Fibroblast of skin of back (primary cell): Measurements from ENCODE around the gene KCNIP4.

Source experiments
- DNase-seq: peaks from one replicate; pipeline ENCODE4 v3.0.0-alpha.2; 2013

The KCNIP4 gene

DNA sequence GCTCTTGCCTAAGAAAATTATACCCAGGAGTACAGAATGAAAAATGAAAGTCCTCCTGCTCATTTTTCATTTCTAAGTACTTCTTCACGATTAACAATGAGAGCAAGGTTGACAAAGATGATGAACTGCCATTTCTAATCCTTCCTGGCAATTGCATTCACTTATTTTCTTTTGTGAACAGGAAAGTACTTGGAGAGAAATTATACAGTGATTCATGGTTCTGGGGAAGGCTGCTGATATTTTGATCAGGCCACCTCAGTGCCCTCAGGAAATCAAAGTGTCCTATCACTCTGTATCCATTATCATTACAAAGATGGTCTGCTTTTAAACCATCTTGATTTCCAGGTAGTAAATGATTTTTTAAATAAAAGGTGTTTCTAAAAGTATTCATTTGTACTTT, 780.9 kb downstream of the KCNIP4 start:
- DNase-seq, result no peak

GRCh38 chr4:21155367-21155766, 793.2 kb downstream of the KCNIP4 start:
- DNase-seq, result no peak

DNA sequence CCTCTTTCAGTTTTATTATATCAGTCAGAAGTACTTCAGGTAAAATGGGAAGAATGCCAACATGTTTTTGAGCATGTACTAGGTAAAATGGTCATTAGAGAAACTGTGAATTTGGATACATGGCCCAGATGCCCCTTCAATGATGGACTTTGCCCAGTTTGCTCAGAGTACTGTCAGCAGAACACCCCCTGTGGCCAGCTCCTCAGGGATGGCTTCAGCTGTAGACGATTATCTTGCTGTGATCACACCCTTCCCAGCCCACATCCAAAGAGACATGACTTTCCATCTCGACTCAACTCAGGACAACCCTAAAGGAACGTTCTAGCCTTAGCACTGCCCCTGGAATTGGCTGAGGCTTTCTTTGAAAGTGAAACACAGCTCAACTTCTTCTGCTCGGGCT, 809.2 kb downstream of the KCNIP4 start:
- DNase-seq, result no peak

DNA sequence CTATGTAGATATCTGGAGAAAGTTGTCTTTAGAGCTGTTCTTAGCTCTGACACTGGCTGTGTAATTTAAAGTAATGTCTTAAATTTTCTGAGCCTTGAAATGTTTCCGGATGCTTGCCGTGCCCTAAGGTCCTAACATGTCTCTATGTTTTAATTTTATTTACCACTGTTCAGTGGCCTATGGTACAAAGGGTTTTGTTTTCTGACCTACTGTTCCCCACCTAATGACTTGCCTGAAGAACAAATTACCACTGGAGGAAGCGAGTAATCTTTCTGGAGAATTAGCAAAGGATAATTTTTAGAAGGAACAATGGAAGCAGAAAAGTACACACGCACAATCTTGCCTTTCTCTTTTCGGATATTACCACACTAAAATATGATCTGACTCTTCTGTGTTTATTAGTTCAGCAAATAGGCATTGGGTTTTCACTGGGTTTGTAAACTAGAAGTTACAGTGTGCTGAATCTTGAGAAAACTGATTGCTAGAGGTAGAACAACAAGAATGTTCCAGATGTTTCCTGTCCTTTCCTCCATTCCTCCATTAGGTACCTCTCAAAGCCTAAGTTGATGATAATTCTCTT, 812.4 kb downstream of the KCNIP4 start:
- DNase-seq, result no peak

DNA sequence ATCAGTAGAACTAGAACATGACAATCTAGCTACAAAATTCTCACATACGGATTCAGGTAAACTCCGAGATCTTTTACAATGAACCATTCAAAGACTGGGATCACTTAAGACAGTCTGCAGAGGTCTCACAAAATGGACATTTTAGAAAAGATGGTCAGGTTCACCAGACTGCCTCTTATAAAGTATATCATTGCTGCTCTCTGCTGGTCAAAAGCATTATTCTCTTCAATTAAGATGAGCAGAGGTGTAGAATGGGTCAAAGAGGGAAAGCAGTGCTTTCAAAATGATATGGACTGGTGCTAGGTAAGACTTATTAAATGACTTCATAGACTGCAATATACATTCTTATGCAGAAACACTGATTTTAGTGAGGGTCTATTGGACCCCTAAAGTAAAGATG, 813.6 kb downstream of the KCNIP4 start:
- DNase-seq, result peak; percentile 3

- no peak for DNase-seq
Observed at GRCh38 chr4:21130606-21131005, 818.0 kb downstream of the KCNIP4 start.

- DNase-seq, result no peak
Observed at GRCh38 chr4:21126014-21126512, 822.5 kb downstream of the KCNIP4 start.

- no peak for DNase-seq
Observed at GRCh38 chr4:21118301-21118700, 830.3 kb downstream of the KCNIP4 start.

DNA sequence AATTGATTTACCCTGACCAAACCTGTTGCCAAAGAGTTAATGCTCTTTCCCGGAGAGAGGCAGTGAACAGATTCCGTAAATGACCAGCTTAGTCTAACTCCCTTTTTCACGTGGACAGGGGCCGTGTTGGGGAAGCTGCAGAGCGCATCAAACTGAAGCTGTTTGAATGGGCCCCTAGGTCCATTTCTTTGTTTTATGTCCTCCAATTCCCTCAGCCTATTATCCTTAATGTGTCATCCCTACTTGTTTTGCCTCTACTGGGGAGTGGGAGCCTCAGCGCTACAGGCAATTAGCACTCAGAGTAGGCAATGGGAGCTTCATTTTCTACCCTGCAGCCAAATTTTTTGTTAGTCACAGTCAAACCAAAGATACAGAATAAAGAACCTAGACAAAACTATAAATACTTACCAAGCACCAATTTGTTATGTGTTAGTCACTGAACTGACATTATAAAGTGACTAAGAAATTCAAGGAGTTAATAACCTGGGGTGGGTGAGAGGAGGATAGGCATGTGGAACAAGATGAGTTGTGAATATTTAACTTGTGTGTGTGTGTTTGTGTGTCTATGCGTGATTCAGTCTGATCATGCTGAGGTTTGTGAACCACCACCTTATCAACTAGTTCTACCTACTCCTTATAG, 830.9 kb downstream of the KCNIP4 start:
- DNase-seq, result no peak

DNA sequence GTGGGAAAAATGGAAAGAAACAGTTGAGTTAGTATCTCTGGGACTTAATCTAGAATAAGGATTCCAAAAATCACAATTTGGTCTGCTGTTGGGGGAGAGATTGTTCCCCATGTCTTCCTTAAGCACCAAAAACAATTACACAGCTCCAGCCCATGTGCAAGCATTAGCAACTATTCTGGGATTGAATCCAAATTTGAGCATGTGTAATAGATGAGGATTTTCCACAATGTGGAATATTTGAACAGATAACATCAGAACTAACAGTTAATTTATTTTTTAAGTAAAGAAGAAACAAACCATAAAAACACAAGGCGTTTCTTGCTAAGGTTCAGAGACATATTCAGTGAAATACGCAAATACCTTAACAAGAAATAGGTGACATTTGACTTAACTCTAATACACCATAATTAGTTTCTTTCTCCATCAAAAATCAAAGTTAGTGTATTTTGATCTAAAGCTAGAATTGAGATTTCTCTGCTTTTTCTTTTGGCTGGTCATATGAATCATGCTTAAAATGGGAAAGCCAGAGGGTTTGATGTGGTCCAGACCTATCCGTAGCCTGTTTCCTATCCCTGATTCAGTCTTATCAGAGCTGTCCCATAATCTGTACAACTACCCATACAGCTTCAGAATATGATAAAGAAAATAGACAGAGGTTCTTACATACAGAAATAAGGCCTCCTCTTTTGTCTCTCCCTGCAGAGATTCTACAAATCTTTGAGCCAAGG, 834.9 kb downstream of the KCNIP4 start:
- no peak for DNase-seq

DNA sequence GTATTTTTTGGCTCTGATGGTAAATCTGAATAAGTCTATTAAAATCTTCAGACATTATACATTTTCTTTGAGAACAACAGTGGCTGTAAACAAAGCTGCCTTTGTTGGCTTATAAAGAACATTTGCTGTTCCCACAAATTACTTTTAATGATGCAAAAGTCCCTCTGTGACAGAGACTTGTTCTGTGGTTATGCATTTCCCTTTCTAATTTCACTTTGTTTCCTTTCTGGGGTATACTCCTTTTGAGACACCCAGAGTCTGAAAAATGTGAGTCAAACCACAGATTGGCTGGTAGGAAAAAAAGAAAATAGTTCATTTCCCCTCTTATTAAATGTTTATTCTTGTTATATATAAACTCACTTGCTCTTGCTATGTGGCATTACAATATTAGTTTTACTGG, 845.9 kb downstream of the KCNIP4 start:
- no peak for DNase-seq

- DNase-seq, result no peak
Observed at GRCh38 chr4:21097865-21098264, 850.7 kb downstream of the KCNIP4 start.

DNA sequence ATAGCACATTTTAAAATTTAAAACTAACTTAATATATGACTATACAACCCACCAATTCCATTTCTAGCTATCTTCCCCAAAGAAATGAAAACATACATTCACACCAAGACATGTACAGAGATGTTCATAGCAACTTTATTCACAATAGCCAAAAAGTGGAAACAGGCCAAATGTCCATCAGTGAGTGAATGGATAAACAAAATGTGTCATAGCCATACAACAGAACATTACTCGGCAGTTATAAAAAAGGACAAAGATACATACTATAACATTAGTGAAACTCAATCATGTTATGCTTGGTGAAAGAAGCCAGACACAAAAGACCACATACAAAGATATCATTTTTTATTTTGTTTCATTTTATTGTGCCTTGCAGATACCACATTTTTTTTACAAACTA, 851.5 kb downstream of the KCNIP4 start:
- DNase-seq, result no peak

DNA sequence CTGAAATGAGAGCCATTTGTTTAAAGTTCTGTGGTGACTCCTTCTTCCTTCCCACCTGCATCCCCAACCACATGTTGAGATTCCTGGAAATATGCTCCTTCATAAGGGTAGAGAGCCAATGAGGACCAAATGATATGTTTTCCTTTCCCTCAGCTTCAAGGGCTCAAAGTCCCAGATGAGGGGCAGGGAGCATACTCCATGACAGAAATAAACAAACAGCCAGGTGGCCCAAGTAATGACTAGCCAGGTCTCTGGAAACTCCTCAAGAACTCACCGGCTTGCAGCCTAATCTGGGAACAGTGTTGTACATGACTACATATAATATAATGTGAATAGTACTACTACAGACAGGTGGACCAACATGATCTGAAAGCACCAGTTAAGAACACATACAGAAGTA, 856.0 kb downstream of the KCNIP4 start:
- no peak for DNase-seq

DNA sequence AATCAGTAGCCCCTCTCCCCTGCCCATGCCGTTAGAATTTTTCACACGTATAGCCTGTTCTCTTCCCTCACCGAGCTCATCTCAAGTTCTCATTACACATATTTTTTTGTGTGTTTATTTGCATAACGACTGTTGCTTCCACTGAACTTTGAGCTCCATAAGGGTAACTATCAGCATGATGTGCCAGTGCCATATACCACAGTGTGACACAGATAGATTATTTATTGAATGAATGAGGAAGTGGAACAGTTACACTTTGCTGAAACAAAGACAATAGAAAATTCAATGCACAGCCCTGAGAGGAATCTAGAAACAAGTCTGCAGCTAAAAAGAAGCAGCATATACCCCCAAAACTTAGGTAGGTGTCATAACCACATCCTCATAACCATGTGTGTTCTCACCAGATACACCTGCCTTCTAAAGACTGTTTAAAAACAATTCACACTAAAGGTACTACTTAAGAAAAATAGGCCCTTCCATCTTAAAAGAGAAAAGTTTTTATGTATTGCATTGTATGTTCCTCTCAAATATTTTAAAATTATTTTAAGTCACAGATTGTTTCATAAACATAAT, 858.4 kb downstream of the KCNIP4 start:
- no peak for DNase-seq

DNA sequence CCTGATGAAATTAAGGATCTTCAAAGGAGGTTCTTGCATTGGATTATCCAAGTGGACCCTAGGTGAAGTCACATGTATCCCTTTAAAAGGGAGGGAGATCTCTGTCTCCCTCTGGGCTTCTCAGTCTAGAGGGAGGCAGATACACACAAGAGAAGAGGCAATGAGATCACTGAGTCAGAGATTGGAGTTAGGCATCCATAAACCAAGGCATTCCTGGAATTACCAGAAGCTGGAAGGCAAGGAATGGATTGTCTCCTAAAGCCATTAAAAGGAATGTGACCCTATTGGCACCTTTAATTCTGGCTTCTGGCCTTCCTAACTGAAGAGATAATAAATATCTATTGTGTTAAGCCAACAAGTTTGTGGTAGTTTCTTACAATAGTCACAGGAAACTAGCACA, 865.2 kb downstream of the KCNIP4 start:
- no peak for DNase-seq

DNA sequence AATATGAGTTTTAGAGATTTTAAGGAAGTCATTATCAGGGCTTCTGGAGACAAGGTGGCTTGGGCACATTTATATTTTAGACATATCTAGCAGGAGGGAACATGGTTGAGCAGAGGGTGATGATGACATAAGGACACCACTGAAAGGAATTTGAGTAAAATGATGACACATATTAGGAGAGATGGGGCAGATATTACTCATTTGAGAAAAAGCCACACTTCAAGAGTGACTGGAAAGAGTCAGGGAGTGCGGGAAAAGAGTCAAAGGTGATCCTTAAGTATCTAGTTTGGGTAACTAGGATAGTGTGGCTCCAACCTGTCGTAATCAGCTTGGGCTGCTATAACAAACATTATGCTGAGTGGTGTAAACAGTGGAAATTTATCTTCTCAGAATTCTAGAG, 870.6 kb downstream of the KCNIP4 start:
- no peak for DNase-seq

DNA sequence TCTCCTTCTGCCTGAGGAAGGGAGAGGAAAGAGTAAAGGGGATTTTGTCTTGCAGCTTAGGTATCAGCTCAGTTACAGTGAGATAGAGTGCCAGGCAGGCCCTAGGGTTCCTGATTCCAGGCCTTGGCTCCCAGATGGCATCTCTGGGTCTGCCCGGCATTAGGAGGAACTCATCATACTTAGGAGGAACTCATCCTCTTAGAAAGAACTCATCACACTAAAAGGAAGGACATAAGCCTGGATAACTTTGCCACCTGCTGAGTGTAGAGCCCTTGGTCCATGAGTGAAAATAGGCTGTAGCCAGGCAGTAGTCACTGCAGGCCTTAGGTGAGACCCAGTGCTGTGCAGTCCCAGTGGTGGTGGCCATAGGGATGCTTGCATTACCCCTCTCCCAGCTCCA, 881.2 kb downstream of the KCNIP4 start:
- DNase-seq, result no peak

- DNase-seq, result no peak
Observed at GRCh38 chr4:21061902-21062301, 886.7 kb downstream of the KCNIP4 start.

- no peak for DNase-seq
Observed at GRCh38 chr4:21046141-21046540, 902.4 kb downstream of the KCNIP4 start.

DNA sequence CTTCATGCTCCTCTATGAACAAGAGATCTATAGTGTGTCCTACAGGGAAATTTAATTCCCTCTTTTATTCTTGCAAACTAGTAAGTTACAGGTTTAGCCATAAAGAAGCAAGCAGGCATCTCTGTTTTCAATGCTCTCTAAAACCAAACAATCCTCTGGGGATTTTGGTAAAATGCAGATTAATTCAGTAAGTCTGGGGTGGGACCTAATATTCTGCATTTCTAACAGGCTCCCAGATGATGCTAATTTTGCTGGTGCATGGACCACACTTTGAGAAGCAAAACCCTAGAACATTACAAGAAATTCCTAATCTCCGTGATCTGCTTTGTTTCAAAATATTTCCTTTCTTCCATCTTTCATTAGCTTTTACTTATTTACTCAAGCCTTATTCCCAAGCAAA, 903.5 kb downstream of the KCNIP4 start:
- no peak for DNase-seq

DNA sequence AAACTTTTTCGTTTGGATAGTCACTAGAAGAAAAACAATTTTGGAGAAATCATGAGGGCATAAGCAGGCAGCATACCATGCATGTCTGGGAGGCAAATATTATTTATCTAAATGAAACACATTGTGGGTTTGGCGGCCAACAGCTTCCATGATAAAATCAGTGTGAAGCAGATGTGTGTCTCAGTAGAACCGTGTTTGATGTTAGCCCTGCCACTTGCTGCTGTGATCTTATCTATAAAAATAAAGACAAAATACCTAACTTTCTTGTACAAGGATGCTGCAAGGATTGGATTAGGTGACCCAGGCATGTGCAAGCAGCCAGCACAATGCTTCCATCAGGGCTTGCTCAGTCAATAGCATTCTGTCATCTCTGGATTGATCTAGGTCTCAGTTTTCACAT, 906.9 kb downstream of the KCNIP4 start:
- DNase-seq, result no peak

GRCh38 chr4:21034728-21035127, 913.8 kb downstream of the KCNIP4 start:
- no peak for DNase-seq
